ENCODE measurements around the gene ADGRV1.
"Not testable (repeated sequence)": the region's sequence is repeated elsewhere in the genome, so short reads cannot be mapped to it uniquely, and the experiment has no call there.

The ADGRV1 gene

GRCh38 chr5:90809311-90810056 lies 250.9 kb downstream of the ADGRV1 start:
- no peak overlapping the region for H3K4me3 ChIP-seq (ENCODE audit: low read depth, low read length)

DNA sequence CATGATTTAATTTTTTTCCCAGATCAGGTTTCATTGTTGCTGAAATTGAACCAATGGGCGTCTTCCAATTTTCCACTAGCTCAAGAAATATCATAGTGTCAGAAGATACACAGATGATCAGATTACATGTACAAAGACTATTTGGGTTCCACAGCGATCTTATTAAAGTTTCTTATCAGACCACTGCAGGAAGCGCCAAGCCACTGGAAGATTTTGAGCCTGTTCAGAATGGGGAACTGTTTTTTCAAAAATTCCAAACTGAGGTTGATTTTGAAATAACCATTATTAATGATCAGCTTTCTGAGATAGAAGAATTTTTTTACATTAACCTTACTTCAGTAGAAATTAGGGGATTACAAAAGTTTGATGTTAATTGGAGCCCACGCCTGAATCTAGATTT lies 251.6 kb downstream of the ADGRV1 start:
- H3K4me3 ChIP-seq (ENCODE audit: low read depth, low read length), result no peak overlapping the region

DNA sequence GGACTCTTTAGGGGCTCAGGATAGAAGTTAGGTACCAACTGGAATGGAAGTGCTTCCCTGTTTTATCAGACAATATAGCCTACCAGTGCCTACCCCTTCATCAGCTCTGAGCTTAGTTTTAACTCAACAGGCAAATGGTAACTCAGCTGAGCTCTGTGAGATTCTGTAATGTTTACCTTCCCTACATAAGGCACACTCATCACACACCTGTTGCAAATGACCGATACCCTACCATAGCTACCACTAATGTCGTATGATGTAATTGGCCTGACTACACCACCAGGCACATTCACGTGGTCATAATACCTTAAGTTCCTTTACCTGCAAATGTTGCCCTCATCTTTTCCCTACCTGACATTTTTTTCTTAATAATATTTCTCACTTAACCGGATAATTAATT lies 254.8 kb downstream of the ADGRV1 start:
- H3K4me3 ChIP-seq (ENCODE audit: low read depth, low read length), result no peak overlapping the region

DNA sequence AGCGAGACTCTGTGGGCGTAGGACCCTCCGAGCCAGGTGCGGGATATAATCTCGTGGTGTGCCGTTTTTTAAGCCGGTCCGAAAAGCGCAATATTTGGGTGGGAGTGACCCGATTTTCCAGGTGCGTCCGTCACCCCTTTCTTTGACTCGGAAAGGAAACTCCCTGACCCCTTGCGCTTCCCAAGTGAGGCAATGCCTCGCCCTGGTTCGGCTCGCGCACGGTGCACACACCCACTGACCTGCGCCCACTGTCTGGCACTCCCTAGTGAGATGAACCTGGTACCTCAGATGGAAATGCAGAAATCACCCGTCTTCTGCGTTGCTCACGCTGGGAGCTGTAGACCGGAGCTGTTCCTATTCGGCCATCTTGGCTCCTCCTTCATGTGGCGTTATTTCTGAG lies 263.5 kb downstream of the ADGRV1 start:
- not testable (repeated sequence) for H3K4me3 ChIP-seq (ENCODE audit: low read depth, low read length)

DNA sequence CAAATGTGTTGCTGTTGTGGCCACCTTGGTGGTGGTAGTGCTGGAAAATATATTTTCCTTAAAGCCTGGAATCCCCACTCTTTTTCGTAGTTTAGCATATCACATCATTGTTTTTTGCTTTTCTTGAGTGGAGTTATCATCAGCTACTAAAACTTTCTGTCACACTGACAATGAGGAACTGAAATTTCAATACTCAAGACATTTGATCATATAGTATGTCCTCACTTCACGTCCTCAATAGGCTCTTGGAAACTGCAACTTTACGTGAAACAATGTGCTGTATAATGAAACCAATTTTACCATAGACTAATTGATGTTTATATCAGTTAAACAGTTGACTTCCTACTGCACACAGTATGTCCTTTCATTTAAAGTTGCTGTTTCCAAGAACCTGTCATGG lies 265.8 kb downstream of the ADGRV1 start:
- no peak overlapping the region for H3K4me3 ChIP-seq (ENCODE audit: low read depth, low read length)

DNA sequence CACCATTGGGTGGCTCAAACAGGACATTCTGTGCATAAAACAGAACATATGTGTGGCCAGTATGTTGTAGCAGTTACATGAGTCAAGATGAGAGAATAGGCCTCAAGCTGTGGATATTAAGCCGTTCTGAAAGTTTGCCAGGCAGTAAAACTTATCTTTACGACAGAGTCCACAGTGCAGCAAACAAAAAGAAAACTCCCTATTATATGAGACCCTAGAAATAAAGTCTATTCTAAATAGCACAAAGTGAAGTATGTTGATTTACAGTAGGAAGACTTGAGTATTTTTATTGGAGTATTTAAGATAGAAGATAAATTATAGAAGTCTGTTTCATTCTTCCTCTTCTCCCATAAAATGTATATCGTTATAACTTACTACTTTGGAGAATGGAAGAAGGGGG lies 271.5 kb downstream of the ADGRV1 start:
- H3K4me3 ChIP-seq (ENCODE audit: low read depth, low read length), result no peak overlapping the region

- no peak overlapping the region for H3K4me3 ChIP-seq (ENCODE audit: low read depth, low read length)
Observed at GRCh38 chr5:90833753-90834152, 275.2 kb downstream of the ADGRV1 start.

DNA sequence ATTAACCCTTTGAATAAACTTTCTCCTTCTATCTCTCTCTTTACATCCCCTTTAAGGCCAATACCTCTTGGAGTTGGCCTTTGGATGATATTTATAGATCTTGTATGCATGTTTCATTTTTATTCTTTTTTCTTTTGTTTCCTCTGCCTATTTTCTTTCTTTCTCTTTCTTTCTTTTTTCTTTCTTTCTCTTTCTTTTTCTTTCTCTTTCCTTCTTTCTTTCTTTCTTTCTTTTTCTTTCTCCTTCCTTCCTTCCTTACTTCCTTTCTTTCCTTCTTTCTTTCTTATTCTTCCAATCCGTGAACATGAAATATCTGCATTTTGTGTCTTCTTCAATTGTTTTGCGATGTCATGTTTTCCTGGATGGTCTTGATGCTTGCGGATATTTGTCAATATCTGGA lies 276.1 kb downstream of the ADGRV1 start:
- no peak overlapping the region for H3K4me3 ChIP-seq (ENCODE audit: low read depth, low read length)

DNA sequence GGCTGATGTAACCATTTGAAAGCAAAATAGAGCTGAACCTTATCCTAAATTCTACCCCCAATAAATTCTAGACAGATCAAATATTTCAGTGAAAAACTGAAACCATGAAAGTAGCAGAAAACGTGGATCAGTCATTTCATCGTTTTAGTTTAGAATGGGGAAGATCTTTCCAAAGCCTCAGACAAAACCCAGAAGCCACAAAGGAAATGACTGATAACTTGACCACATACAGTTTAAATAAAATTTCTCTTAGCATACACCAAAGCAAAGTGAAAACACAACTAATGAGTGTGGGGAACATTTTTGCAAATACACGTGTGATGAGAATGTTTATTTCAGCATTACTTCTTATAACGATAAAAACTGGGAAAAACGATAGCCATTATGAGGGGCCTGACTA lies 284.8 kb downstream of the ADGRV1 start:
- no peak overlapping the region for H3K4me3 ChIP-seq (ENCODE audit: low read depth, low read length)

- H3K4me3 ChIP-seq (ENCODE audit: low read depth, low read length), result no peak overlapping the region
Observed at GRCh38 chr5:90844931-90845330, 286.3 kb downstream of the ADGRV1 start.

- H3K4me3 ChIP-seq (ENCODE audit: low read depth, low read length), result no peak overlapping the region
Observed at GRCh38 chr5:90845723-90846554, 287.3 kb downstream of the ADGRV1 start.

DNA sequence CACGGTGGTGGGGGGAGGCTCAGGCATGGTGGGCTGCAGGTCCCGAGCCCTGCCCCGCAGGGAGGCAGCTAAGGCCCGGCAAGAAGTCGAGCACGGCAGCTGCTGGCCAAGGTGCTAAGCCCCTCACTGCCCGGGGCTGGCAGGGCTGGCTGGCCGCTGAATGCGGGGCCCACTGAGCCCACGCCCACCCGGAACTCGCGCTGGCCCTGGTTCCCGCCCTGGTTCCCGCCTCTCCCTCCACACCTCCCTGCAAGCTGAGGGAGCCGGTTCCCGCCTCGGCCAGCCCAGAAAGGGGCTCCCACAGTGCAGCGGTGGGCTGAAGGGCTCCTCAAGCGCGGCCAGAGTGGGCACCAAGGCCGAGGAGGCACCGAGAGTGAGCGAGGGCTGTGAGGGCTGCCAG lies 289.0 kb downstream of the ADGRV1 start:
- not testable (repeated sequence) for H3K4me3 ChIP-seq (ENCODE audit: low read depth, low read length)

GRCh38 chr5:90849939-90850338 lies 291.3 kb downstream of the ADGRV1 start:
- H3K4me3 ChIP-seq (ENCODE audit: low read depth, low read length), result no peak overlapping the region

DNA sequence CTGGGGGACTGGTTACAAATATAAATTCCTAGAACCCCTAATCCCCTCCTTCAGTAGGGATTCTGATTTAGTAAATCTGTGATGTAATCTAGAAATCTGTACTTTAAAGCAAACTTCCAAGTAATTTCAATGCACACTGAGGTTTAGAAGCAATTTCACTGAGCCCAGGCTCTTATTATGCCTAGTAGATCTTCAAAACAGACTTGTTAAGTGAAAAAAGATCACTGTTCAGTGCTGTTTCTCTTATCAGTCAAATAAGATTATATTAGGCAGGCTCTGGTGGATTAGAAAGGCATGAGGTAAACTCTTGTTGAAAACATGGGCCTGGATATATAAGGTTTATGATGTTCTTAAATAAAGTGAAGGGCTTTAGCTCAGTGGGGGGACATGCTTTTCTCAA lies 293.9 kb downstream of the ADGRV1 start:
- no peak overlapping the region for H3K4me3 ChIP-seq (ENCODE audit: low read depth, low read length)

- H3K4me3 ChIP-seq (ENCODE audit: low read depth, low read length), result no peak overlapping the region
Observed at GRCh38 chr5:90853750-90854149, 295.2 kb downstream of the ADGRV1 start.

DNA sequence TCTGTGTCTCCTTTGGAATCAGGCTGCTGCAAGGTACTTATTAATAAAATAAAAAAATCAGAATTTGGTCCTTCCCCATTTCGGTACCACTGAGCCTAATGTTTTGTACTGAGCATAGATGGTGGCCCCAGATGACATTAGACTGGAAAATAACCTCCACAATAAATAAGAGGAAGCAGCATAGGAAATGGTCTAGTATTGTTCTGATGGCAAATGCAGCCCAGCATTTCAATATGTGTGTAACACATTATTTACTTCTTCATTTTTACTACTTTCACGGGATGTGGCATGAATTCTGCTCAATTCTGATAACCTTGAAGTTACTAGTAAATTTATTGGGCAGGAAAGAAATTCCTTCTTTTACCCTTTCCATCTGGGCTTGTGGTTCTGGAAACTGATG lies 295.6 kb downstream of the ADGRV1 start:
- H3K4me3 ChIP-seq (ENCODE audit: low read depth, low read length), result no peak overlapping the region

GRCh38 chr5:90855296-90856010 lies 296.9 kb downstream of the ADGRV1 start:
- H3K4me3 ChIP-seq (ENCODE audit: low read depth, low read length), result no peak overlapping the region

DNA sequence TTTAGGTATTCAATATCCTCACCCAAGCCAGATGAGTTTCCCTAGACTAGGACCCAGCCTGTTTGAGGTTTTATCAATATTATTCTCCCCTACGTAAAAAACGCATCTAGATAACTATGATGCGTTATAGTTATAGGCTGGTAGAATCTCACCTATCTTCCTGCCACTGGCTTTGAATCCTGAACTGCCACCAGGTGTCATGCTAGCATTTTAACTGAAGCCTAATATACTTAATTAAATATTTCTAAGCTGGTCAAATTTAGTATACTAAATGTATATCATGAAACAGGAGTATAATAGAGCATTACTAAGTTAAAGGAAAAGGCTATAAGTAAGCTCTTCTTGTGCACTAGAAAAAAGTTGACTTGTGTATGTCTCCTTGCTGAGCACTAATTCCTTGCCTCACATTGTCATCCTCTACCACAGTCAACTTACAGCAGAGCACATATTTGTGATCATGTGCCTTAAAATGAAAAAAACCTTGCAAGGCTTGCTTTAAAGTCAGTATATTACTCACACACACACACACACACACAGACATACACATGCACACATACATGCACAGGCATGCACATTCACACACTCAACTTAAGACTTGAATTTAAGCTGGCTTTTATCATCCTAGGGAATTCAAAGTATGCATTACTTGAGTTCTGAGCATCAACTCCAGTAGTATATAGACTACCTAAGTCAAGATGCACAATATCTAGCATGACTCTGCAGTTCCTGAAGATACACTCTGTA lies 303.4 kb downstream of the ADGRV1 start:
- no peak overlapping the region for H3K4me3 ChIP-seq (ENCODE audit: low read depth, low read length)

DNA sequence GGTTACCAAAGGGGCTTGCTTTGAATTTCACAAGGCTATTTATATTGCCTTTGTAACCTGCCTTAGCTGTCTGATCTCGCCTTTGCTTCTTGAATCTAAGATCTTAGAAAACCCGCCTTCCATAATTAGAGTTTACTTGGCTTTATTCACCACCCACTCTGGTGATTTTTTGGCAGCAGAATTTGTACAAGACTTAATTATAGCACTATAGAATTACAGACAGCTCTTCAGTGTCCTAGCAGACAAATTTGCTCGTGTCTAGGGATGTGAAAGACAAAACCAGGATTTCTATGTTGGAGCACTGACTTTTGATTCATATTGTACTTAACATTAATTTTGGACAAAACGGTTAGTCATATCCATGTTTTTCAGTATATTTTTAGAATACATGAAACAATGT lies 306.6 kb downstream of the ADGRV1 start:
- no peak overlapping the region for H3K4me3 ChIP-seq (ENCODE audit: low read depth, low read length)

DNA sequence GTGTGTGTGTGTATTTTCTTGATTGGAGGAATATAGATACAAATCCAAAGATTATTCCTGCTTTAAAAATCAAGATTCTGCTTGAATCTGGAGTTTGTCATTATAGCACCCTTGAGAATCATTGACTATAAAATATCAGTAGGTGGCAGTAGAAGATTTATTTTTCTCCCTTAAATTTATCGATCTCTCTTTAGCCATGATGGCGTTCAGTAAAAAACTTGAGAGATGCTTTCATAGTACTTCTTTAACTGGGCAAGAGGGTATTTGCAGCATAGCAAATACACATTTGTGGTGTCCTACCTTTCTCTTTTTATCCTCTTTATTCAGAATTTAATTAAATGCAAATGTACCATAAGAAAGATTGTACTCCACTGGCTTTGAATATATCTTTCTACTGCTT lies 307.7 kb downstream of the ADGRV1 start:
- no peak overlapping the region for H3K4me3 ChIP-seq (ENCODE audit: low read depth, low read length)

All from iPS-11a (cell line).